Mucosa of descending colon (tissue), 3 donors: ENCODE measurements around the gene APP. TPM values are rescaled to one million over a fixed set of nuclear protein-coding genes. Genes with fewer than 3 reads are reported as not detected.

Experiments
- ATAC-seq: fragments of 200-7000 bp; cut with Tn5 transposase; one replicate; pipeline ENCODE4 v1.9.1; 2020; ENCODE audit warnings: mild to moderate bottlenecking, moderate library complexity
- DNase-seq, 3 donors: peaks; one replicate each; pipeline ENCODE4 v3.0.0-alpha.2; 2020
- H3K36me3 ChIP-seq: fragments of 200-600 bp; one replicate; pipeline ENCODE4 v1.8.0; 2021; ENCODE audit warnings: low read depth, mild to moderate bottlenecking
- H3K4me1 ChIP-seq: fragments of 200-600 bp; one replicate; pipeline ENCODE4 v1.8.0; 2021; ENCODE audit warnings: low read depth, mild to moderate bottlenecking
- H3K4me3 ChIP-seq: fragments of 200-600 bp; one replicate; pipeline ENCODE4 v1.8.0; 2021; ENCODE audit warnings: mild to moderate bottlenecking
- H3K9me3 ChIP-seq: fragments of 200-600 bp; one replicate; pipeline ENCODE4 v1.8.0; 2021; ENCODE audit warnings: mild to moderate bottlenecking
- intact Hi-C, 2 donors: fragments of 100-400 bp; cut with DNase I in 1 of 2; cut with micrococcal nuclease in 1 of 2; formaldehyde crosslinking; loops; one replicate each; pipeline versions ENCODE4 v1.11.0 to v1.11.1; 2022; cut with DNase I, micrococcal nuclease
- total RNA-seq, 3 donors: library from RNA; stranded (reverse); fragmentation: NEBNext Ultra II Directional in 2 of 3; extraction: Animal tissue kit (Norgen Biotek cat#: 25700) in 2 of 3; gene quantifications; one replicate each; pipeline versions ENCODE4 v1.2.1 to v1.2.4, GENCODE V29; 2021 to 2023
- TF ChIP-seq, protein P1 (sequence below): fragments of 200-600 bp; IDR thresholded peaks from one replicate; pipeline ENCODE4 v1.8.0; 2022; ENCODE audit warnings: antibody characterized with exemption, mild to moderate bottlenecking
- donor health status: DM: no; HTN: no; CAD: no; lungs with moderate emphysema.
- donor health status: DM: no; HTN: no; CAD: no.
- donor health status: DM: no; HTN: yes; CAD: no.

The APP gene
- total RNA-seq, 3 donors from 2014 or later: 573 to 666 (median 579) TPM

DNA sequence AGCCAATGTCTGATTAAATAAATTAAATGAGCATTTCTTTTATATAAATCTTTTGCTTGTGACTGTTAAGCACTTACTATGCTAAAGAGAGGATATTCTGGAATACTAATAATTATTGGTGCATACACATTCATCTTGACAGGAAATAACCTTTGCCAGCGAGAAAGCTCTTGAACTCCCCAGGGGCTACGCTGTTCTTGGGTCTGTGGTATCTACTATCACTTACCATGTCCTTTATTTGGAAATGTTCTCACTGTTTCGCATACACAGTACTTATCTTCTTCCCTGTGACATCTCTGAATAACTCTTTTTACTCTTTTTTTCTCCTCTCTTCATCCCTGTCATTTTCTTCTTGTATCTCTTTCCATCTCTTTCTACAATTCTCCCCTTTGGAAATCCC is 257.1 kb downstream of the APP start:
- Histone ChIP-seq H3K4me3 (no peak overlapping the region), H3K9me3 (no peaks in the 10 kb centered on the region), H3K36me3 (no peaks in the 10 kb centered on the region), H3K4me1 (peaks cover 13% of the 10 kb centered on the region)
- intact Hi-C loops: no loop called here
- TF ChIP-seq, protein P1, sequence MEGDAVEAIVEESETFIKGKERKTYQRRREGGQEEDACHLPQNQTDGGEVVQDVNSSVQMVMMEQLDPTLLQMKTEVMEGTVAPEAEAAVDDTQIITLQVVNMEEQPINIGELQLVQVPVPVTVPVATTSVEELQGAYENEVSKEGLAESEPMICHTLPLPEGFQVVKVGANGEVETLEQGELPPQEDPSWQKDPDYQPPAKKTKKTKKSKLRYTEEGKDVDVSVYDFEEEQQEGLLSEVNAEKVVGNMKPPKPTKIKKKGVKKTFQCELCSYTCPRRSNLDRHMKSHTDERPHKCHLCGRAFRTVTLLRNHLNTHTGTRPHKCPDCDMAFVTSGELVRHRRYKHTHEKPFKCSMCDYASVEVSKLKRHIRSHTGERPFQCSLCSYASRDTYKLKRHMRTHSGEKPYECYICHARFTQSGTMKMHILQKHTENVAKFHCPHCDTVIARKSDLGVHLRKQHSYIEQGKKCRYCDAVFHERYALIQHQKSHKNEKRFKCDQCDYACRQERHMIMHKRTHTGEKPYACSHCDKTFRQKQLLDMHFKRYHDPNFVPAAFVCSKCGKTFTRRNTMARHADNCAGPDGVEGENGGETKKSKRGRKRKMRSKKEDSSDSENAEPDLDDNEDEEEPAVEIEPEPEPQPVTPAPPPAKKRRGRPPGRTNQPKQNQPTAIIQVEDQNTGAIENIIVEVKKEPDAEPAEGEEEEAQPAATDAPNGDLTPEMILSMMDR: no peak
- no peak for DNase-seq
- ATAC-seq: no peak

DNA sequence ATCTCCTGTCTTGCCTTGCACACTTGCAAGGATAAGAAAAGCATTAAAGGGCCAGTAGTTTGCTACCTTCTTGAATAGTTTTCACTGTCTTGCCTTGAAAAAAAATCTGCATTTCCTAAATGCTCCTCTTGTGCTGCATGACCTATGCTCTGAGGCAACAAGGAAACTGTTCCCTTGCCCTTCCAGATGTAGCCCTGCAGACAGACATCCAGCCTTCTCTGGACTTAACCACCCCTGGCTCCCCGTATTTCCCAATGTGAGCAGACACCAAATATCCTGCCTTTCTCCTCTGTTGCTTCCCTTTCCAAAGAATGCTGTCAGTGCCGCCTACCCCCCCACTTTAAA is 258.2 kb downstream of the APP start:
- Histone ChIP-seq H3K4me3 (no peak overlapping the region), H3K36me3 (no peaks in the 10 kb centered on the region), H3K9me3 (no peaks in the 10 kb centered on the region), H3K4me1 (peaks cover 19% of the 10 kb centered on the region)
- TF ChIP-seq, protein P1: no peak
- ATAC-seq (peak; percentile 70), DNase-seq (no peak)
- intact Hi-C loops: no loop called here

DNA sequence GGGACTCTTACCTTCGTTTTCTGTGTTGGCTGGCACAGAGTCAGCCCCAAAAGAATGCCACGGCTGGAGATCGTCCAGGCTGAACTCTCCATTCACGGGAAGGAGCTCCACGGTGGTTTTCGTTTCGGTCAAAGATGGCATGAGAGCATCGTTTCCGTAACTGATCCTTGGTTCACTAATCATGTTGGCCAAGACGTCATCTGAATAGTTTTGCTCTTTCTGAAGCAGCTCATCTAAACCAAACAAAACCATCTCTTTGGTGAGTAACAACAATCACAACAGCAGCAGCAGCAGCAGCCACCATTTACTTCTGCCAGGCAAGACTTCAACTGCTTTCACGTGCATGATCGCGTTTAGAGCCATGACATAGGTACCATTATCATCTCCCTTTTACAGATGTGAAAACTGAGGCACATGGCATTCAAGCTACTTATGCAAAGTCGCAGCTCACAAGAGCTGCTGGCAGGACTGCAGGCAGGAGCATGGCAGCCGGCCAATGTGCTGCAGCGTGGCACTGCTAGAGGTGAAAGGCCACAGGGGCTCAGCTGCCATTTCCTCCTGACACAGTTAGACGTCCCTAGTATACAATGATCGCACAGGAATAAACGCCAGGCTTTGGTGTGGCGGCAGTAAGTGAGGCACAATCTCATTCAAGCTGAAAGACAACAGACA is 258.7 kb downstream of the APP start:
- Histone ChIP-seq H3K4me1 (peaks cover 20% of the 10 kb centered on the region), H3K9me3 (no peaks in the 10 kb centered on the region), H3K36me3 (no peaks in the 10 kb centered on the region), H3K4me3 (no peak overlapping the region)
- ATAC-seq: peak; percentile 64
- TF ChIP-seq, protein P1: no peak
- intact Hi-C loops: no loop called here
- peak; percentile 71 to 80 (median 79) for DNase-seq

DNA sequence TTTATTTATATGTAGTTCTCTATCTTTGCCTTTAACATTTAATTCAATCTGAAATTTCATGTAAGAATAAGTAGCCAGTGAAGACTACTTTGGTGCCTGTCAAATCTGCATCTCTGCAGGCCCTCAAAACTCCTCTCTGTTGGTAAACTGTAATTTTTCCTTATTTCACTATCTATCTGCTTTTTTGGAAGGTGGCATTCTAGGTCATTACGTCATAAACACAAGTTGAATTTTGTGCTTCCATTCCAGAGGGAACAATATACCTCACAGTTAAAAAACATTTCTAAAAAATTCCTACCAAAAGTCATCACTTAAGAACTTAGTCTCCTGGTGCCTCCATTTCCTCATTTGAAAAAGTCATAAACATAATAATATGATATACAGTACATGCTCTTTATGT is 259.8 kb downstream of the APP start:
- no peak for ATAC-seq

DNA sequence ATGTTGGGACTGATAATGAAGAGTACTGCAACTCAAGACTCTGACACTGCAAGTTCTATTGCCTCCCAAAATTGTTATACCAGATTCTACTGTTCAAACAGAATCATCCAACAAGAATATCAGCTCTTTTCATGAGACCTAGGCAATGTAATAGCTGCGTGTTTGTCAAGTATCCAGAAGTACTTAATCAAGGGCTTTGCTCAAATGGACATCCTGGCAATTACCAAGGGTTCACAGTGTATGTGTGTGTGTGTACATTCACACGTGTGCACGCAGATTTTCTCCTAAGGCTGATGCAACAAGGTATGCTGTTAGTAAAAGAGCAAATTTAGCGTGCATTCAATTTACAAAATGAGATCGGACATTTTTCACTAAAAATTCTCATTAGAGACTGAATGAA is 261.2 kb downstream of the APP start:
- no peak overlapping the region for H3K4me3 ChIP-seq
- intact Hi-C loops: no loop called here
- ATAC-seq (no peak), DNase-seq (no peak)
- TF ChIP-seq, protein P1: no peak
- no peaks in the 10 kb centered on the region for H3K9me3 ChIP-seq
- peaks cover 37% of the 10 kb centered on the region for H3K4me1 ChIP-seq
- H3K36me3 ChIP-seq: no peaks in the 10 kb centered on the region

More for the DNA sequence above, 259.8 kb downstream of the APP start:
- Histone ChIP-seq H3K9me3 (no peaks in the 10 kb centered on the region), H3K4me3 (no peak overlapping the region), H3K36me3 (no peaks in the 10 kb centered on the region), H3K4me1 (peaks cover 31% of the 10 kb centered on the region)
- intact Hi-C loops: no loop called here
- DNase-seq: no peak
- TF ChIP-seq, protein P1: no peak

DNA sequence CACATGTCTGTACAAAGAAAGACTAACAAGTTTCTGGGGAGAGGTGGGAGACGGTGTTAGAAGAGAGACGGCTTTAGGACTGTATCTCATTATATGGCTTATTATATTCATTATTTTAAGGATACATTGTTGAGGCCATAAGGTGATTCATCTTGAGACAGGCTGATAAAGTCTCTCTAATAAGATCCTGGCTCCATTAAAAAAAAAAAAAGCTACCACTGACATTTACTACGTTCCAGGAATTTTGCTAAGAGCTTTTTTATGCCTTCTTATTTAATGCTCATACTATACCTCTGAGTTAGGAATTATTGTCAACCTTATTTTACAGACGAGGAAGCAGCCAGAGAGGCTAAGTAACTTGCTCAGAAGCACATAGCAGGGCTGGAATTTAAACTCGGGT is 262.1 kb downstream of the APP start:
- TF ChIP-seq, protein P1: no peak
- H3K4me1 ChIP-seq: peaks cover 37% of the 10 kb centered on the region
- H3K9me3 ChIP-seq: no peaks in the 10 kb centered on the region
- H3K4me3 ChIP-seq: no peak overlapping the region
- DNase-seq (no peak), ATAC-seq (no peak)
- H3K36me3 ChIP-seq: no peaks in the 10 kb centered on the region
- intact Hi-C loops: no loop called here
